NCI-H146 (cell line): ENCODE measurements around the gene DICER1.
"Not testable (repeated sequence)": the region's sequence is repeated elsewhere in the genome, so short reads cannot be mapped to it uniquely, and the experiment has no call there.

Experiments
- DNase-seq: peaks from one replicate; lab custom pipeline; 2025; lab: John Stamatoyannopoulos, UW

DICER1 gene

DNA sequence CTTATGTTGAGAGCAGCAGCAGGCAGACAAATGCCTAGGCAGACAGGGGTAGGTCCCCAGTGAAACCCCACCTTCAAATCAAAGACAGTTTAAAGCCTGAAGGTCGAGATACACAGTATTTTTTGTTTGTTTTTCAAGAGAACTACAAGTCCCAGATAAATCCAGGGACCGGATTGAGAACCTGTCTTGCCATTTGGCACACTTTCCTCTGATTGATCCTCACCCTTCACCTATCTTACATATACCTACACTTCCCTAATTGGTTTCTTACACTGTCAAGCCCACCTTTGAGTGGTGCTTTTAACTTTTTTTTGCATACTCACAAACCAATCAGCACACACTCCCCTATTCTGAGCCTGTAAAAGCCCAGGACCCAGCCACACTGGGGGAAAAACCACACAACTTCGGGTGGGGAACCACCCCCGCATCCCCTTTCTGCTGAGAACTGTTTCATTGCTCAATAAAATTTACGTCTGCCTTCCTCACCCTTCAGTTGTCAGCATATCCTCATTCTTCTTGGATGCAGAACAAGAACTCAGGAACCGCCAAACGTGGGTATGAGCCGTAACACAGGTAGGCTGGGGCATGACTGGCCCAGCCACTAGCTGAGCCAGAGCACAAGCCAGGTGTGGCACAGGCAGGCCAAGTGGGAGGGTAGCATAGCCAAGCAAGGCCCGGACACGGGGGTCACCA is 11.1 kb downstream of the DICER1 start:
- no peak for DNase-seq

DNA sequence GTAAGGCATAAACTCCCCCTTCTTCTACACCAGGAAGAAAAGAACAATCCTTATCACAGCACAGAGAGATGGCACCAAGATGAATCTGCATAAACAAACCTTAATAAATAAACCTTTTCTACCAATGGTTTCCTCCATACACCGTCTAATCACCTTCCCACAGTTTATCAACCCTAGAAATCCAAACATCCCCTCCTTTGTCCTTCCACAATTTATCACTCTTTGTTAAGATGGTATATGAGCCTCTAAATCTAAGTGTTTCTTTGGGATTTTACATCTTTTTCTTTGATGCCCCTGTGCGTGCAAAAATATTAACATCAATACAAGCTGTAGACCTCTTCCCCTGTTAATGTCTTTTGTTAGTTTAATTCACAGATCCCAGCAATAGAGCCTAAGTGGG is 12.5 kb downstream of the DICER1 start:
- DNase-seq = no peak

DNA sequence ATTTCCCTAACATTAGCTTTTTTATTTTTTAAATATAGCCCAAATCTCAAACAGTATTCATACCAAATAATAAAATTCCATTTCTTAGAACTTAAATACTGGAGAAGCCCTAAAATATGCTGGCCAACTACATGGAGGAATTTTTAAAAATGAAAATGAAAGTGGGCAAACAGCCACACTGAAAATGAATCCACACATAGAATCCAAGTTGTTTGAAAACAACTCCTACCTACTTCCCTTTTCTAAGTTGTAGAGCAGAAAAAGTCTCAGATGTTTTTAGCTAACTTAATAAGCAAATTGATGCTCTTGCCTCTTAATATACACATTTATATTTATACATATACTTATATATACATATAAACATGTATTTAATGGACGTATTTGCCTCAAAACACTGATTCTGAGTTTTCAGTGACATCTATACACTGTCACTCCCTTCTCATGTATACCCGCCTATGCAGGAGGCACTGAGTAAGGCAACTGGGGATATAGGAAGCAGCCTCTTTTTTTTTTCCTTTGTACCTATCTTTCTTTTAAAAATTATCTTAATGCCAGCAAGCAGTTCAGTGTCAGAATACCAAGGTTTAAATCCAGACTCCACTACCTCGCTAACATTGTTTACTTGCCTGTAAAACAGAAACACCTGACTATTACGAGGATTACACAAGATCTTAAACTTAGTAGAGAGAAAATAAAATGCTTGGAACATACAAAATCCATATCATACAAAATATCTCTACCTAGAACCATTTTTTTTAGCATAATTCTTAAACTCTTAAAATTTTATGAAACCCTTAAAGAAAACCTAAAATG is 13.3 kb downstream of the DICER1 start:
- no peak for DNase-seq

DNA sequence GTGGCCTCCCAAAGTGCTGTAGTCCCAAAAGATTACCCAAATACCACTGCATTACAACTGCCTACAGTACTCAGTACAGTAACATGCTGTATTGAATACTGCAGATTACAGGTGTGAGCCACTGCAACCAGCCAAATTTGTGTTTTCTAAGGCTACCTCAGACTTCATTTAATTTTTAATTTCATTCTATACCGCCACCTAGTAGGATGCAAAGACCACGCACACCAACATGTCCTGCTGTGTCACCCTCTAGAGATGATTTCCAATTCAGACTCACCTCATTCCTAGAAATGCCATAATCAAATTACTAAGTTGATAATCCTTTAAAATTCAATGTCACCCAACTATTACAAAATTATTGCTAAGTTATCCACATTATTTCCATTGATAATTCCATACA is 15.1 kb downstream of the DICER1 start:
- no peak for DNase-seq

DNA sequence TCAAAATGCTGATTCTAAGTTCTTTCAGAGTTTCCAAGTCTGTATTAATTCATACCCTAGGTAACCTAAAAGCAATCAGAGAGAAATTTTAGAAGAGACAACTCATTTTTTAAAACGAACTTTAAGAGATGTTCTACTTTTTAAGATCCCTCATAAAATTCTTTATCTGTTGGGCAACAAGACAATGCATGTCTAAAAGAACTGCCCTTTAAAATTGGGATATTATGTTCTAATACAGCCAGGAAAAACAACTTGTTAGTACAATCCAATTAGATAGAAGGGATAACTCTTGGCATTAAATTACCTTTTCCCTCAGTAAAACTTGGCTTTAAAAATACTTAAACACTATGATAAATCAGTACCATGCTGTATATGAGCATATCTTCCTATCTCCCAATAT is 15.6 kb downstream of the DICER1 start:
- no peak for DNase-seq

DNA sequence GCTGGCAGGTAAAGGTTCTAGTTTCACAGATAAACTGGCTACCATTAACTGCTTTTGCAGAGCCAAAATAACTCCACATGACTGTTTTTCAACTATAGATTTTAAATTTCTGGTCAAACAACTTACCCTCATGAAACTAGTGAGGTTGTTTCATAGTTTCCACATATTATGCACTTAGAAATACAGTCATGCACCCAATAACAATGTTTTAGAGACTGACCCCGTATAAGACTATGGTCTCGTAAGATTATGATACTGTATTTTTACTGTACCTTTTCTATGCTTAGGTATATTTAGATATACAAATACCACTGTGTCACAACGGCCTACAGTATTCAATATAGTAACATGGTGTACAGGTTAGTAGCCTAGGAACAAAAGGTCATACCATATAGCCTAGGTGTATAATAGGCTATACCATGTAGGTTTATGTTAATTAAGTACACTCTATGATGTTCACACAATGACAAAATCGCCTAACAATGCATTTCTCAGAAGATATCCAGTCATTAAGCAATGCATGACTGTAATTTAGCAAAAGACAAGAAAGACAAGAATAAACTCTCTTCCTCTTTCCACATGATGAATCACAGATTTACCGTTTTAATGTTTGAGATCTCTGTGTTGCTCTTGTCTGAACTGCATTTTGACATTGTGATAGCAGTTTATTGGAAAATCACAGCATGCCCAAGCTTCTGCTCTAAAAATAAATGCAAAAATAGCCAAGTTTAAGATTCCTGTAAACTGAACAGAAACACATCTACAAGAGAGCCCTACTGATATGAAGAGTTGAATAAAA is 17.1 kb downstream of the DICER1 start:
- no peak for DNase-seq

DNA sequence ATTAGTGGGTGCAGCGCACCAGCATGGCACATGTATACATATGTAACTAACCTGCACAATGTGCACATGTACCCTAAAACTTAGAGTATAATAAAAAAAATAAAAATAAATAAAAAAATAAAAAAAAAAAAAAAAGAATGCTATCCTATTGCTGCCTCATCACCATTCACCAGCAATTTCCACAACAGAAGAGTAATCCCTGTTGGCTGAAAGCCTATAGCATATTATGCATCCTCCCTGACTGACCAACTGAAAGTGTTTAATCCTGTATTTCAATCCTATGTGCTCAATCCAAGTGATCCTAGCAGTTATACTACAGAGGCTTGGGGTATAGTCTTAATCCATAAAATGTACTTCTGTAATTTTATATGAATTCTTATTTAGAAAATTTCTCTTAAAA is 18.5 kb downstream of the DICER1 start:
- no peak for DNase-seq

DNA sequence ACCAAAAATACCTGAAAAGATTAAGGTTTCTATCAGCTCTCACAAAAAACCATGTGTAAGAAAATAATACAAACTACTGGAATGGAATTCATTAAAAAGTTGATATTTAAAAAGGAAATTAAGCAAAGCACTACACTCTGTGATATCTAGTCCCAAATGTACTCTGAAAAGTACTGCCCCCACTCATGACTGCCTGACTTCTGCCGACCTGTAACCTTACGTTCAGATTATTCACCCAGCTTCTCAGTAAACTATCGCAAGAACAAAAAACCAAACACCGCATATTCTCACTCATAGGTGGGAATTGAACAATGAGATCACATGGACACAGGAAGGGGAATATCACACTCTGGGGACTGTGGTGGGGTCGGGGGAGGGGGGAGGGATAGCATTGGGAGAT is 18.9 kb downstream of the DICER1 start:
- not testable (repeated sequence) for DNase-seq

DNA sequence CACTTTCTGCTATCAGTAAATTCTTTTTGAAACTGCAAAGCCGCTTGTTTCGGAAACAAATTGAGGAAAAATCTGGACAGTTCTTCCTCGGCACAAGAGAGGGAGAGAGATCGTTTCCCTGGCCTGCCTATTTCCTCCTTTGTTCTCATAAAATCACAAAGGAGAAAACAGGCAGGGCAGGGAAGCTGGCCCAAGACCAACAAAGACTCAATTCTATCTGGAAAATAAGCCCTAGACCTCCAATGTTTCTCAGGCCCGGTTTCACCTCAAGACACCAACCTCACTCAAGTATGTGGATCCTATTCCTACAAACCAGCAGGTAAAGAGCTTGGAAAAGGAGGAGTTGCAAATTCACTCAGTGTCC is 19.5 kb downstream of the DICER1 start:
- no peak for DNase-seq

DNA sequence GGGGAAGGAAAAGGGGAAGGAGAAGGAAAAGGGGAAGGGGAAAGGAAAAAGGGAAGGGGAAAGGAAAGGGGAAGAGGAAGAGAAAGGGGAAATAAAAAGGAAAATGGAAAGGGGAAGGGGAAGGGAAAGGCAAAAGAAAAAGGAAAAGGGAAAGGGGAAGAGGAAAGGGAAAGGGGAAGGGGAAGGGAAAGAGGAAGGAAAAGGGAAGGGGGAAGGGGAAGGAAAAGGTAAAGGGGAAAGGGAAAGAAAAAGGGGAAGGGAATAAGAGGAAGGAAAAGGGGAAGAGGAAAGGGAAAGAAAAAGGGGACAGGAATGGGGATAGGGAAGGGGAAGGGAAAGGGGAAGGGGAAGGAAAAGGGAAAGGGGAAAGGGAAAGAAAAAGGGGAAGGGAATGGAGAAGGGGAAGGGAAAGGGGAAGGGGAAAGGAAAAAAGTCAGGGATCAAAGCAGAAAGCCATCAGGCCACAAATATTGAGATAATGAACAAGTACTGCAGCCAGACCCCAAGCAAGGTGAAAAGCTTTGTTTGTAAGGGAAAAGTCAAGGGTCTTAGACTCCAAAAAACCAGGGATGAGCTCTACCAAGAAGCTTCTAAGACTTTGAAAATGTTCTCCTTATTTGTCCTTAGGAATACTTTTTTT is 20.0 kb downstream of the DICER1 start:
- no peak for DNase-seq

DNA sequence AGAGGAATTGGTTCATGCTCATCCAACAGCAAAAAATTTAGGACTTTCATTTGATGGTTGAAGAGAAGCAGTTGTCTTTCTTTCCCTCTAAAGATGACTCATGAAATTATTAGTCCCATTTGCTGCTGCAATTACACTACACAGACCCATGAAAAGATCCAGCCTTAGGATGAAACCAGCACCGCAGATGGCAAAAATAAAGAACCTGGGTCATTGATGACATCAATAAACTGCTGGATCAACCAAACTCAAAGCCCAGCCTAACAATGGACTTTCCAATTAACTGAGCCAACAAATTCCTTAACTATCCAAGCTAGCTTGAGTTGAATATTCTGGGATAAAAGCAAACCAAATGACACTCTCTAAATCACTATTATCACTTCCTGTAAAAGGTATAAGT is 20.7 kb downstream of the DICER1 start:
- no peak for DNase-seq

DNA sequence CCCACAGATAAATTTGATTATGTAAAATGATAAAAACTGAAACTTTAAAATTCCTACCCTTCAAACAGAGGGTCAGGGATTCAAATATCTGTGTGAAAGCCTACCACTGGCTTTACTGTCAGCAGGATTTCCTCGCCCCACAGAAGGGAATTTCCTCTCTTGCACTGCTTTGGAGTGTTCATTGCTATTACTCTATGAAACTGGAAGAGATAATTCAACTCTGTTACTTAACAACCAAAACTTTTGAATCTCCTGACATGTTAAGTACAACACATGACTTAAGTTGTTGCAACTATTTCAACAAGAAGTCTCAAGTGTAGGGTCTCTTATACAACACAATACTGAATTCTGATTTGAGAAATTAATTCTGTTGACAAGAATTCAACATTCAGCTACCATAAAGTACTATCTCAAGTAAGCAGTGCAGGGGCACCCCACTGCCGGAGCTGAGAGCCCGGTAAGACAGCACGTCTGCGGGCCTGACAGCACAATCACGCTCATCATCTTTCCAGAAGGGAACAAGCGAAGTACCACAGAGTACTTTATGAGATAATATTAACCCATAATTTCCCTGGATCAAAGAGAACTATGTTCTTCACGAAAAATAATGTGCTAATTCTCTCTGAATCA is 22.9 kb downstream of the DICER1 start:
- no peak for DNase-seq

DNA sequence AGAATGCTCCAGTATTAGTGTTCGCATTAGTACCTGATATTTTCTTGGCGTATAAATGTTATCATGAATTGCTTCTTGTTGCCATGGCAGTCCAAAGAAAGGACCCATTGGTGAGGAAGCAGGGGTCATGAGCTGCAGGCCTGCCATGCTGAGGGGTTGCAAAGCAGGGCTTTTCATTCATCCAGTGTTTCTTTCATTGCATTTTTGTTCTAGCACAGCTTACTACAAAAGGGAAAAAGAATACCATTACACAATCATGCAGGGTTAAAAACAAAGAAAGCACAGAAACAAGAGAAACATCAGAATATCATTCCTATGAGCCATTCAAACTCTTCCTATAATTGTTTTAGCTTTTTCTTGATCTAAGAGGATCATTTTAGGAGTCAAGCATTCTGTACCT is 24.0 kb downstream of the DICER1 start:
- no peak for DNase-seq

DNA sequence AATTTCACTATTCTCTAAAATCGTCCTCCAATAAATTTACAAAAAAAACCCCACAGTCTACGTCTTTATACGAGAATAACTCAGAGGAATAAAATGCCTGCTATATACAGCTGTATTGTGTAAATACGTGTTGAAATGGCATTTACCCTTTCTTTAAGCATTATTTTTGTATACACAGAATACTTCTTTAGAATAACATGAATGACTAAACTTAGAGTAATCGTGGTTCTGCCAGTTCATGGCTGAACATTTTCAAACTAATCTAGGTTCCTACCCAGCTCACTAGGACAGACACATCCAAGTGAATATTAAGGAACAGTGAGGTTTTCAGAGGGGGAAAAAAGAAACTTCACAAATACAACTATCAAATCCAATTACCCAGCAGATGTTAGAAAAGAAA is 24.6 kb downstream of the DICER1 start:
- DNase-seq = no peak

DNA sequence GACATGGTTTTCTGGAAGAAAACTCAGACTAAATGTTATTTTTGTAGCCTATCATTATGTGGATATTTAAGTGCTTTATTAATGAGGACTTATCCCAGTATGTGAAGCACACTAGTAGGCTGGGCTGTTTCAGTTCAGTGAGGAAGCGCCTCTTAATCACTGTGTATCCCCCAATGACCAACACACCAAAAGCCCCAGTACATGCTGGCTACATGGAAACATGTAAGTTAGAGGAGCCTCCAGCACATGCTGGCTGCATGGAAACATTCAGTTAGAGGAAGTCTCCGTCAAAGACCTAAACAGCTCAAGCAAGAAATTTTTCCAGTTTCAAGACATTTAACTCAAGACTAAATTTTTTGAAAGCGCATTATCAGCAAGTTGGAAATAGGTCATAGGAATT is 26.8 kb downstream of the DICER1 start:
- no peak for DNase-seq

DNA sequence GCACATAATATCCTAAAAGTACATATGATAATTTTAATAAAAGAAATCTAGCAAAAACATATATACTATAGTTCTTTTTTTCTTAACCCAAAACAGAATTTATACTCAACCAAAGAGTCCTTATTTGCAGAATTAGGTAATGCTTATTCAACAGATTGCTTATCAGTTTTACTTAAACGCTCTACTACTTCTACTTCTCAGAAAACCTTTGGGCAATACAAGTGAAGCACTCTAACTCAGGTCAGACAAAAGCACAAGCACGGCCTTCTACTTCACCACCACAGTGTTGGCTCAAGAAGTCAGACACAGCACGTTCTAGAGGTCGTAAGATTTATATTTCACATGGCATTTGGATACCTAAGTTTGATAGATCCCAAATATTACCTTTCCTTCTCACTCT is 29.2 kb downstream of the DICER1 start:
- no peak for DNase-seq

DNA sequence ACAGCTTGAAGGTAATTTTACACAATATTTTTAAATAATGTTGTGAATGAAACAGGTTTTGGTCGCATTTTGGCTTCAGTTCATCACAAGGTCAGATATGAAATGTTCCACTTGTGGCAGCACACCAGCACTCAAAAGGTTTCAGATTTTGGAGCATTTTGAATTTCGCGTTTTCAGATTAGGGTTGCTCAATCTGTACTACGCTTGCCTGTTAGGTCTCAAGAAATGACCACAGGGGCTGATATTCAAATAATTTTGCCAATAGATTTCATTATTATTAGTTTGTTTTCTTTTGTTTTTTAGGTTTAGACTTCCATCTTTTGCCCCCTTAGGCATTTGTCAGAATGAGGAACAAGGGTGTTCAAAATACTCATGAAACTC is 29.8 kb downstream of the DICER1 start:
- no peak for DNase-seq

DNA sequence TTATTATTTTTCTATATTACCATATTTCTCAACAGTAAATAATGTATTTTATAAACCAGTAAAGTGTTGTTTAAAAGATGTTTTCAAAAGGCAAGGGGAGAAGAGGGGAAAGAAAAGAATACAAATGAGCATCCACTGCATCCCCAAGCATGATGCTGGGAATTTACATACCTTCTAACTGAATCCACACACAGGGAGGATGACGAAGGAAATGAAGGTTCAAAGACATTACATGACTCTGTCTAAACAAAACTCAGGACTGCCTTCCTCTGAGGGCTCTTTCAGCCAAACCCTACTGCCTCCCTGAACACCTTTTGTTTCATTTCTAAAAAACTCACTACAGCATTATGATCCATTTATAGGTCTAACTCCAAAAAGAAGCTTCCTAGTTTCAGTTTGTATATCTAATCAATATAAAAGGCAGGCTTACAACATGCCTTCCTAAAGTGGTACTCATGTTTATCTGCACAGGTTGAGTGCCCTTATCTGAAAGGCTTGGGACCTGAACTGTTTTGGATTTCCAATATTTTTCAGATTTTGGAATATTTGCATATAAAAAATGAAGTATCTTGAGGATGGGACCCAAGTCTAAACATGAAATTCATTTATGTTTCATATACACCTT is 30.3 kb downstream of the DICER1 start:
- DNase-seq = no peak

DNA sequence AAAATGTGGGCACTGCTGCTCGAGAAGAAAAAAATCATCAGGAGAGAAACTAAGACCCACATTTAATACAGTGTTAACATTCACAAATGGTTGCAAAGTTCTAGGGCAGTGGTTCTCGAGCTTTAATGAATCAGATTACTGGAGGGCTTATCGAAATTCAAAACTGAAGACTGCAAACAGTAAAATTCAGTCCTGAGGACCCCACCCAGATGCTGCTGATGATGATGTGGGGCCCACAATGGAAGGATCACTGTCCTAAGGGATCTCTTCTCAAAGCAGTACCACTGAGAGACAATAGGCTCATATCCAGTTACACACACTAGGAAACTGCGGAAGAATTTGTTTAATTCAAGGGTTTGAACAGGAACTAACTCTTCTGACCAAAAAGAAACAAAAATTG is 31.4 kb downstream of the DICER1 start:
- DNase-seq = no peak

DNA sequence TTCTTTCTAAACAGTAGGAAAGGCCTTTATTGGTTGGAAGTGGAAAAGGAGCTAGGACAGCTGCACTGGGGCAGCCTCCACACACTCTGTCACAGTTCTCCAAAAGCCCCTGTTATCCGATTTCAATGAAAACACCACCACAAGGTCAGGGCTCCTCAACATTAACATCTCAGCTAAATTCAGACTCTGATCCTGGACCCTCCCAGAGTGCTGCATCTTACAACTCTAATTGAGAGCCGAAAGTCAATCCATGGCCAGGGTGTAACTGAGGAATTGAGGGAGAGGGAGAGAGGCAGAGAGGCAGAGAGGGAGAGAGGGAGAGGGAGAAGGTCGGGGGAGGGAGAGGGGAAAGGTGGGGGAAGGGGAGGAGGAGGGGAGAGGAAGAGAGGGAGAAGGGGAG is 32.1 kb downstream of the DICER1 start:
- no peak for DNase-seq

DNA sequence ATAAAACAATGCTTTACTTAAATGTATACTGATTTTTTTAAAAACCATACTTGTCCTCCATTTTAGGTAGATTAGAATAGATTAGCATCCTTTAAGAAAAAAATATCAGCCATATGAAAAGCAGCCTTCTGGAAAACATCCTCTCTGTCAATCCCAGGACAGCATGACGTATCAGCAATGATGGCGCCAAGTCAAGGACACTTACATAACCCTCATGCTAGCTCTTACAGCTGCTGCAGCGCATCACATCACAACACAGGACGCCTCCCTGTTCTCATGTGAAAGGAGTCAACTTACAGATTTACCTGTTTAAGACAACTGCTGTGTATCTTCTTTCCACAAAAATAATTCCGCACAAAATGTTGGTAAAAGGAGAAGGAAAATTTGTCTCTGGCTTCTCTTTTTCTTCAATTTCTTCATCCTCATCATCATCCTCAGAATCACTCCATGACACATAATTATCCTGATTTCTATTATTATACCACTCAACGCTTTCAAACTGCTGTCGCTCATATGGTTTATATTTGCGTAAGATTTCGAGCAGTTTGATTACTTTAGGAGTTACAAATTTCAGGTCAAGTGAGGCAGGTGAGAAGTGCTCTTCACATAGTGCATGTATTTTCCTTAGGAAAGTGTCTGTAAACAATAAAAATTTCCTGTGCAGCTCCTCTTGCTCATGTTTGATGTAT is 33.3 kb downstream of the DICER1 start:
- DNase-seq = no peak
